HUES64 (cell line): ENCODE data around the gene IL26. TPM values are rescaled to one million over a fixed set of nuclear protein-coding genes. Genes with fewer than 3 reads are reported as not detected.

ENCODE experiments used
- H3K27ac ChIP-seq: 2 replicates; pipeline ENCODE4 v1.7.0; 2013; ENCODE audit warnings: low read depth, low read length, inconsistent platforms
- H3K27me3 ChIP-seq: 2 replicates; pipeline ENCODE4 v1.6.1; 2013; ENCODE audit warnings: mild to moderate bottlenecking, low read length; ENCODE audit not compliant: insufficient read depth
- H3K36me3 ChIP-seq: 2 replicates; pipeline ENCODE4 v1.6.1; 2013; ENCODE audit warnings: mild to moderate bottlenecking, low read length; ENCODE audit not compliant: insufficient read depth
- H3K4me1 ChIP-seq: 2 replicates; pipeline ENCODE4 v1.6.1; 2013; ENCODE audit warnings: mild to moderate bottlenecking, low read length, moderate library complexity; ENCODE audit not compliant: insufficient read depth
- H3K4me3 ChIP-seq: 2 replicates; pipeline ENCODE4 v1.5.1; 2013; ENCODE audit warnings: mild to moderate bottlenecking, low read length, moderate library complexity
- H3K9ac ChIP-seq: 2 replicates; pipeline ENCODE4 v1.6.1; 2013; ENCODE audit warnings: mild to moderate bottlenecking, low read depth, low read length
- H3K9me3 ChIP-seq: 2 replicates; pipeline ENCODE4 v1.6.1; 2013; ENCODE audit warnings: low read depth, low read length; ENCODE audit not compliant: insufficient read depth
- whole genome bisulfite sequencing: fragments of 150-250, 120-280 bp; methylation state at CpG from one replicate; pipeline ENCODE4 v1.1.7; 2013; ENCODE audit warnings: missing lambda C conversion rate; 5-methylcytosine and 5-hydroxymethylcytosine counted together
- polyA plus RNA-seq, 2 experiments: library from polyadenylated mRNA; stranded (reverse); fragments of 50-300 nt; gene quantifications; one replicate each; pipeline ENCODE4 v1.2.3, GENCODE V29; 2013

The IL26 gene
- not detected for polyA plus RNA-seq (2013, experiment 1 of 2)
- not detected for polyA plus RNA-seq (2013, experiment 2 of 2)

- Histone ChIP-seq H3K4me3 (no peak within 1 kb of the TSS), H3K9ac (no peak within 1 kb of the TSS), H3K36me3 (no peaks in the 10 kb centered on the region), H3K27ac (no peak within 1 kb of the TSS), H3K9me3 (no peaks in the 10 kb centered on the region), H3K4me1 (no peaks in the 10 kb centered on the region), H3K27me3 (no peaks in the 10 kb centered on the region; the same call in 1 of the 2 replicates)
- WGBS = 93% methylated on average over 8 of the region's 8 CpGs
Measured at GRCh38 chr12:68225576-68226476, at the start of gene IL26. Gene IL26 (minus strand): TSS chr12:68225810. CDS start chr12:68225756, 54 bp downstream.

GRCh38 chr12:68272732-68273131 lies 47.1 kb upstream of the IL26 start:
- Histone ChIP-seq H3K27ac (no peak overlapping the region), H3K27me3 (no peaks in the 10 kb centered on the region), H3K4me3 (no peak overlapping the region), H3K4me1 (peaks cover 5% of the 10 kb centered on the region), H3K9ac (no peak overlapping the region), H3K36me3 (no peaks in the 10 kb centered on the region), H3K9me3 (no peaks in the 10 kb centered on the region)

- no peaks in the 10 kb centered on the region for H3K36me3 ChIP-seq
- H3K27me3 ChIP-seq = no peaks in the 10 kb centered on the region
- no peak overlapping the region for H3K9ac ChIP-seq
- H3K27ac ChIP-seq = no peak overlapping the region
- no peaks in the 10 kb centered on the region for H3K4me1 ChIP-seq
- H3K9me3 ChIP-seq = no peaks in the 10 kb centered on the region
- no peak overlapping the region for H3K4me3 ChIP-seq
- WGBS = 91% methylated on average over 8 of the region's 8 CpGs
Measured at GRCh38 chr12:68271346-68271745, 45.7 kb upstream of the IL26 start.

GRCh38 chr12:68270358-68270757 lies 44.7 kb upstream of the IL26 start:
- H3K27ac ChIP-seq = no peak overlapping the region
- WGBS = 95% methylated on average over 3 of the region's 3 CpGs
- H3K4me3 ChIP-seq = no peak overlapping the region
- H3K27me3 ChIP-seq = no peaks in the 10 kb centered on the region
- no peaks in the 10 kb centered on the region for H3K9me3 ChIP-seq
- no peaks in the 10 kb centered on the region for H3K4me1 ChIP-seq
- H3K36me3 ChIP-seq = no peaks in the 10 kb centered on the region
- H3K9ac ChIP-seq = no peak overlapping the region

- H3K27ac ChIP-seq = no peak overlapping the region
- no peaks in the 10 kb centered on the region for H3K36me3 ChIP-seq
- H3K27me3 ChIP-seq = no peaks in the 10 kb centered on the region
- H3K4me3 ChIP-seq = no peak overlapping the region
- H3K4me1 ChIP-seq = no peaks in the 10 kb centered on the region
- no peaks in the 10 kb centered on the region for H3K9me3 ChIP-seq
- WGBS = 92% methylated on average over 2 of the region's 2 CpGs
- no peak overlapping the region for H3K9ac ChIP-seq
Measured at GRCh38 chr12:68269779-68270178, 44.2 kb upstream of the IL26 start.

- Histone ChIP-seq H3K9me3 (no peaks in the 10 kb centered on the region), H3K36me3 (no peaks in the 10 kb centered on the region), H3K27me3 (no peaks in the 10 kb centered on the region), H3K4me3 (no peak overlapping the region), H3K4me1 (no peaks in the 10 kb centered on the region), H3K27ac (no peak overlapping the region), H3K9ac (no peak overlapping the region)
Measured at GRCh38 chr12:68268967-68269366, 43.4 kb upstream of the IL26 start.

- H3K9ac ChIP-seq = no peak overlapping the region
- H3K27me3 ChIP-seq = no peaks in the 10 kb centered on the region
- H3K9me3 ChIP-seq = no peaks in the 10 kb centered on the region
- H3K4me3 ChIP-seq = no peak overlapping the region
- no peaks in the 10 kb centered on the region for H3K36me3 ChIP-seq
- H3K27ac ChIP-seq = no peak overlapping the region
- WGBS = 91% methylated on average over 6 of the region's 6 CpGs
- no peaks in the 10 kb centered on the region for H3K4me1 ChIP-seq
Measured at GRCh38 chr12:68267892-68268396, 42.3 kb upstream of the IL26 start.

- Histone ChIP-seq H3K9me3 (no peaks in the 10 kb centered on the region), H3K27ac (no peak overlapping the region), H3K27me3 (no peaks in the 10 kb centered on the region), H3K36me3 (no peaks in the 10 kb centered on the region), H3K4me1 (no peaks in the 10 kb centered on the region), H3K9ac (no peak overlapping the region), H3K4me3 (no peak overlapping the region)
- 98% methylated on average over 2 of the region's 2 CpGs for WGBS
Measured at GRCh38 chr12:68264857-68265256, 39.2 kb upstream of the IL26 start.

GRCh38 chr12:68264158-68264855 lies 38.7 kb upstream of the IL26 start:
- WGBS = 96% methylated on average over 7 of the region's 7 CpGs
- peaks cover 4% of the 10 kb centered on the region; the same call in 1 of the 2 replicates for H3K4me1 ChIP-seq

GRCh38 chr12:68263366-68263765 lies 37.8 kb upstream of the IL26 start:
- WGBS = 94% methylated on average over 1 of the region's 1 CpG
- peaks cover 6% of the 10 kb centered on the region; the same call in 1 of the 2 replicates for H3K4me1 ChIP-seq
- H3K4me3 ChIP-seq = no peak overlapping the region
- no peak overlapping the region for H3K9ac ChIP-seq
- H3K27me3 ChIP-seq = no peaks in the 10 kb centered on the region
- no peak overlapping the region for H3K27ac ChIP-seq
- no peaks in the 10 kb centered on the region for H3K36me3 ChIP-seq
- H3K9me3 ChIP-seq = no peaks in the 10 kb centered on the region

More at GRCh38 chr12:68264158-68264855, 38.7 kb upstream of the IL26 start:
- Histone ChIP-seq H3K9me3 (no peaks in the 10 kb centered on the region), H3K4me3 (no peak overlapping the region), H3K27ac (no peak overlapping the region), H3K9ac (no peak overlapping the region), H3K27me3 (no peaks in the 10 kb centered on the region), H3K36me3 (no peaks in the 10 kb centered on the region)

- Histone ChIP-seq H3K36me3 (no peaks in the 10 kb centered on the region), H3K27me3 (no peaks in the 10 kb centered on the region), H3K9me3 (no peaks in the 10 kb centered on the region), H3K9ac (no peak overlapping the region), H3K4me1 (peaks cover 6% of the 10 kb centered on the region; the same call in 1 of the 2 replicates), H3K27ac (no peak overlapping the region), H3K4me3 (no peak overlapping the region)
Measured at GRCh38 chr12:68261896-68262295, 36.3 kb upstream of the IL26 start.
